AG10803 (cell line): ENCODE results near the gene LMAN2L.

ENCODE experiments used
- DNase-seq: peaks from one replicate; pipeline ENCODE4 v3.0.0; 2010; ENCODE audit warnings: low read depth
- H3K4me3 ChIP-seq: 2 replicates; pipeline ENCODE4 v1.5.1; 2011; ENCODE audit warnings: mild to moderate bottlenecking, low read length, control low read depth
- CTCF ChIP-seq: conservative IDR thresholded peaks from 2 replicates; pipeline ENCODE4 v1.5.1; 2011; ENCODE audit warnings: mild to moderate bottlenecking, low read length, control low read depth, inconsistent platforms

The LMAN2L gene

GRCh38 chr2:96685577-96686459, 54.0 kb downstream of the LMAN2L start:
- DNase-seq = no peak
- TF ChIP-seq CTCF = no peak
- H3K4me3 ChIP-seq = no peak overlapping the region

- no peak overlapping the region for H3K4me3 ChIP-seq
- no peak for TF ChIP-seq CTCF
- no peak for DNase-seq
Measured at GRCh38 chr2:96684883-96685576, 54.8 kb downstream of the LMAN2L start.

- DNase-seq = no peak
- TF ChIP-seq CTCF = no peak
Measured at GRCh38 chr2:96683972-96684820, 55.7 kb downstream of the LMAN2L start.

GRCh38 chr2:96683307-96683706, 56.6 kb downstream of the LMAN2L start:
- DNase-seq = no peak
- H3K4me3 ChIP-seq = no peak overlapping the region
- no peak for TF ChIP-seq CTCF

More at GRCh38 chr2:96683972-96684820, 55.7 kb downstream of the LMAN2L start:
- no peak overlapping the region for H3K4me3 ChIP-seq

GRCh38 chr2:96681540-96681939, 58.3 kb downstream of the LMAN2L start:
- no peak overlapping the region for H3K4me3 ChIP-seq
- TF ChIP-seq CTCF = no peak
- no peak for DNase-seq

- no peak for TF ChIP-seq CTCF
- H3K4me3 ChIP-seq = no peak overlapping the region
- no peak for DNase-seq
Measured at GRCh38 chr2:96680561-96681141, 59.2 kb downstream of the LMAN2L start.
